ENCODE results near the gene POT1. TPM values are rescaled to one million over a fixed set of nuclear protein-coding genes. Genes with fewer than 3 reads are reported as not detected.

The POT1 gene
- total and polyA plus RNA-seq, 2 of the 4 experiments (the other 2 are of a cell fraction): 12.7 to 28.5 TPM

DNA sequence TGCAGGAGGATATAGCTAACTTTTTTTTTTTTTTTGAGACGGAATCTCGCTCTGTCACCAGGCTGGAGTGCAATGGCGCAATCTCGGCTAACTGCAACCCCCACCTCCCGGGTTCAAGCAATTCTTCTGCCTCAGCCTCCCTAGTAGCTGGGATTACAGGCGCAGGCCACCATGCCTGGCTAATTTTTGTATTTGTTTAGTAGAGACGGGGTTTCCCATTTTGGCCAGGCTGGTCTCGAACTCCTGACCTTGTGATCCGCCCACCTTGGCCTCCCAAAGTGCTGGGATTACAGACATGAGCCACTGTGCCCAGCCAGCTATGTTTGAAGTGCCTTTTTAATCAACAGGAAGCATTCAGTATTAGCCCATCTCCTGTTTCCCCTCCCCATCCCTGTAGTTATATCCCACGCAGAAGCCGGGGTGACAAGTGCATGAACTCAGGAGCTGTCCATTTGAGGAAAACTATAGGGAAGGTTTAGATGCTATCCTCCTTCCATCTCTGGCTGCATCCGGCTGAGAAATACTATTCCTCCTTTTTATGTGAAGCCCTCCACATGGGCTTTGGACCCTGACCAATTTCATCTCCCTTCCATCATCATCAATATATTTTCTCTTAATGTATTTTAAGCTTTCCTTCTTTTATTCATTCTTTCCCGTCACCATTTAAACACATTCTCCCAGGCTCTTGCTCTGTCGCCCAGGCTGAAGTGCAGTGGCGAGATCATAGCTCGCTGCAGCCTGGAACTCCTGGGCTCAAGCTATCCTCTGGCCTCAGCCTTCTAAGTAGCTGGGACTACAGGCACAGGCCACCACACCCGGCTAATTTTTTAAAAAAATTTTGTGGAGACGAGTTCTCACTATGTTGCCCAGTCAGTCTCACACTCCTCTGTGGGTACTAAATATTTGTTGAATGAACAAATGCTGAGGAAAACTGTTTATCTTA is 1.3 kb upstream of the POT1 start:
- Histone ChIP-seq H3K18ac (ENCODE audit: low read depth, low read length) (no peak overlapping the region), H4K20me1 (ENCODE audit: insufficient read depth, low read length) (no peaks in the 10 kb centered on the region), H2BK15ac (ENCODE audit: low read depth, low read length) (no peak overlapping the region), H3K9me3 (ENCODE audit: control insufficient read depth, insufficient read depth, low read length) (no peaks in the 10 kb centered on the region), H3K9me1 (ENCODE audit: insufficient read depth, low read length) (no peaks in the 10 kb centered on the region), H3K14ac (replicated peaks; ENCODE audit: low read depth, low read length) (no peak overlapping the region), H3K9ac (ENCODE audit: low read depth, low read length) (no peak overlapping the region), H4K8ac (ENCODE audit: low read depth in 2 of 2, low read length in 2 of 2) (no peak overlapping the region; a peak in 1 of 4 replicates), H3K4me3 (ENCODE audit: insufficient read depth, low read depth, low read length) (no peak overlapping the region), H3K4ac (ENCODE audit: low read depth, low read length) (no peak overlapping the region), H3K4me1 (ENCODE audit: control insufficient read depth, insufficient read depth, low read length) (no peaks in the 10 kb centered on the region), H3K27ac (ENCODE audit: insufficient read depth, low read length) (no peak overlapping the region), H3K79me1 (ENCODE audit: low read depth in 1 of 2, low read length in 2 of 2) (peaks cover 11 to 16% of the 10 kb centered on the region in 2 experiments), H2BK5ac (ENCODE audit: low read depth, low read length, poor library complexity, severe bottlenecking) (no peak overlapping the region), H2AK9ac (replicated peaks; ENCODE audit: low read depth, low read length, poor library complexity) (no peak overlapping the region), H2BK120ac (ENCODE audit: low read depth, low read length) (no peak overlapping the region), H3K4me2 (ENCODE audit: low read depth, low read length) (no peak overlapping the region), H3K56ac (ENCODE audit: extremely low read depth, insufficient read depth, low read length) (no peak overlapping the region), H3K36me3 (ENCODE audit: control insufficient read depth, insufficient read depth, low read length) (no peaks in the 10 kb centered on the region), H2AFZ (replicated peaks; ENCODE audit: low read length, poor library complexity) (no peak overlapping the region), H3K27me3 (ENCODE audit: control insufficient read depth, insufficient read depth, low read length) (no peaks in the 10 kb centered on the region), H4K91ac (ENCODE audit: insufficient read depth, low read depth, low read length) (no peak overlapping the region), H2BK20ac (ENCODE audit: low read depth, low read length) (no peak overlapping the region), H3K23ac (ENCODE audit: low read depth, low read length) (no peak overlapping the region), H2AK5ac (ENCODE audit: low read depth, low read length) (no peak overlapping the region), H4K5ac (ENCODE audit: low read depth, low read length) (no peak overlapping the region)
- DNase-seq (no peak), ATAC-seq (ENCODE audit: low read depth) (no peak)
- dilution Hi-C loops (cut with HindIII; ENCODE audit: low sequenced_read_pairs, unreplicated experiment) (no loop called here), in situ Hi-C loops (cut with MboI; ENCODE audit: low sequenced_read_pairs) (no loop called here), intact Hi-C loops (cut with micrococcal nuclease) (loop anchor here (5.0 kb wide), 1 partner anchor 61 kb away; no protein-coding TSS in a partner anchor)
- ChIA-PET POLR2A (ENCODE audit: unreplicated experiment) (no interaction called here), CTCF (no interaction called here)
- 100% methylated on average over 1 of the region's 18 CpGs; no CpG with 5 or more reads in 1 of the 2 experiments for WGBS, 2 experiments (ENCODE audit: extremely low coverage in 2 of 2, insufficient read length in 1 of 2)
- TF ChIP-seq CTCF (conservative IDR thresholded peaks at IDR 0.05; ENCODE audit: low read depth, low read length): no peak
- TF ChIP-seq RFX5 (IDR thresholded peaks at IDR 0.05; ENCODE audit: low read depth, low read length): no peak
- TF ChIP-seq MAZ (IDR thresholded peaks at IDR 0.05; ENCODE audit: borderline replicate concordance, low read depth, low read length): no peak
- TF ChIP-seq RCOR1 (IDR thresholded peaks at IDR 0.05; ENCODE audit: insufficient replicate concordance, low read length): no peak
- TF ChIP-seq CHD1 (IDR thresholded peaks at IDR 0.05; ENCODE audit: low read depth, low read length): no peak
- TF ChIP-seq MXI1 (IDR thresholded peaks at IDR 0.05; ENCODE audit: borderline replicate concordance, low read depth, low read length): no peak
- no peak for TF ChIP-seq BHLHE40 (IDR thresholded peaks at IDR 0.05; ENCODE audit: low read depth, low read length)
- TF ChIP-seq ELK1 (IDR thresholded peaks at IDR 0.05; ENCODE audit: borderline replicate concordance, low read depth, low read length): no peak
- TF ChIP-seq SMC3 (IDR thresholded peaks at IDR 0.05; ENCODE audit: low read depth, low read length): no peak
- no peak for TF ChIP-seq FOS (IDR thresholded peaks at IDR 0.05; ENCODE audit: low read depth, low read length)
- no TSS peak for BruUV-seq (replicated peaks)

Data from IMR-90 (cell line).